VCaP (cell line): ENCODE data around the gene PLN.
A peak's percentile ranks its signal among the peaks of the same experiment; 100 is the strongest.

Source experiments
- H3K27ac ChIP-seq: fragments of 450-650 bp; 2 replicates; pipeline ENCODE4 v1.5.1; 2017
- TF ChIP-seq, protein P1 (sequence below): fragments of 450-650 bp; conservative IDR thresholded peaks from 2 replicates; pipeline ENCODE4 v1.5.1; 2017; ENCODE audit warnings: mild to moderate bottlenecking, moderate library complexity

PLN gene

DNA sequence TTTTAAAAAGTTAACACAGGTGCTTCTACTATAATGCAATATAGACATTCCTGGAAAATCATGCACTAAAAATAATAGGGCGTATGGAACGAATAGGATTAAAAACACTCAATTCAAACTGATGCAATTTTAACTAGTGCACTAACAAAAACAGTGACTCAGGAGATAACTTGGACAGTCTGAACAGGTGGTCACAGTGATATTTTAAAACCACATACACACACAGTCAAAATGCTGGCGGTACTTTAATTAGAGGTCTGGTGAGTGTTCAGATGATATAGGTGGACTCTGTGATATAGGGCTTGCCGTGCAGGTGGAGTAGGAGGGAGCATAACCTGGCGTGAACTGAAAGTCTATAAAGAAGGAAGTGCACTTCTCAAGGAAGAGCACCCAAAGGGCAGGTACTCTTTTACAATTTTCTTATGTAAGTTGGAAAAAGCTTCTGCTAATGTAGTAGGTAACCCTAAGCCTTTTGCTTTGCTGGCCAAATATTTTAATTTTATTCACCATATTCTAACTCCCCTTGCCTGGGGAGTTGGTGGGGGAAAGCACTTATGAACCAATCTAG is 41.9 kb upstream of the PLN start:
- TF ChIP-seq, protein P1, sequence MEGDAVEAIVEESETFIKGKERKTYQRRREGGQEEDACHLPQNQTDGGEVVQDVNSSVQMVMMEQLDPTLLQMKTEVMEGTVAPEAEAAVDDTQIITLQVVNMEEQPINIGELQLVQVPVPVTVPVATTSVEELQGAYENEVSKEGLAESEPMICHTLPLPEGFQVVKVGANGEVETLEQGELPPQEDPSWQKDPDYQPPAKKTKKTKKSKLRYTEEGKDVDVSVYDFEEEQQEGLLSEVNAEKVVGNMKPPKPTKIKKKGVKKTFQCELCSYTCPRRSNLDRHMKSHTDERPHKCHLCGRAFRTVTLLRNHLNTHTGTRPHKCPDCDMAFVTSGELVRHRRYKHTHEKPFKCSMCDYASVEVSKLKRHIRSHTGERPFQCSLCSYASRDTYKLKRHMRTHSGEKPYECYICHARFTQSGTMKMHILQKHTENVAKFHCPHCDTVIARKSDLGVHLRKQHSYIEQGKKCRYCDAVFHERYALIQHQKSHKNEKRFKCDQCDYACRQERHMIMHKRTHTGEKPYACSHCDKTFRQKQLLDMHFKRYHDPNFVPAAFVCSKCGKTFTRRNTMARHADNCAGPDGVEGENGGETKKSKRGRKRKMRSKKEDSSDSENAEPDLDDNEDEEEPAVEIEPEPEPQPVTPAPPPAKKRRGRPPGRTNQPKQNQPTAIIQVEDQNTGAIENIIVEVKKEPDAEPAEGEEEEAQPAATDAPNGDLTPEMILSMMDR = no peak
- no peak overlapping the region for H3K27ac ChIP-seq

DNA sequence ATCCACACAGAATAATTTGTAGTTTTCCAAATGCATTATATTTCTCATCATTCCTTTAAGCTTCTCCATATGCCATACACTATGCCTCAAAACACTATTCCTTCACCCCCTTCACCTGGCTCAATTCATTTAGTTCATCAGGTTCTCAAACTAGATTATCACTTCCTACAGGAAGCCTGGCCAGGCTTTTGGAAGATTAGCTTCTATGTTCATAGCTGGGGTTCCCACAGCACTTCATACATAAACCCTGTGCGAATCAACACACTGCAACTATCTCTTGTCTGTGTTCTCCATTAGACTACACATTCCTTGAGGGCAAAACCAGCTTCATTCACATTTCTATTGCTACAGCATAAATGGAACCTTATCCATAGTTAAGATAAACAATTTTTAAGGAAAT is 40.5 kb upstream of the PLN start:
- TF ChIP-seq, protein P1 = no peak
- no peak overlapping the region for H3K27ac ChIP-seq

DNA sequence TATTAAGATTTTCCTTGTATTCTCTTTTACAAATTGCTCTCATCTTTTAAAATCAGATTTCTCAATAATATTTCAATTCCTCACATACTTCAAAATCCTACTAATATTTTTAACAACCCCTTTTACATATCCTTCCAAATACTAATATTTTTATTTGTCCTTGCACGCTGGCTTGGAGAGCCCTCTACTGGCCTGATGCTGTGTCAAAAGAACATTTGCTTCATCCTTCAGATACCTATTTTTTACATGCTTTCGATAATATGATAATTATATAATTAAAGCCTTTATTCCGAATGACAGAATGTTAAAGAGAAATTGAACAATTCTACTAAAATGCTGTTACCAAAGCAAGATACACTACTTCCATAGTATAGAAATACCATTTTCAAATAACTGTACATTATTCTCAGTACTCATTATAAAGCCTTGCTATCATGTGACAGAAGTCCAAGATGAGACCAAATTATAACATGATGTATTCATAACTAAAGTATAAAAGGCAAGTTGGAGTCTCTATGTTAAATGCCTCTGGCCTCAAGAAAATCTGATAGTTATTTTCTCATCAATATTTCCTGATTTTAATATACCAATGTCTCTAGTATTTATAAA is 39.0 kb upstream of the PLN start:
- H3K27ac ChIP-seq = no peak overlapping the region
- TF ChIP-seq, protein P1 = peak; percentile 94

DNA sequence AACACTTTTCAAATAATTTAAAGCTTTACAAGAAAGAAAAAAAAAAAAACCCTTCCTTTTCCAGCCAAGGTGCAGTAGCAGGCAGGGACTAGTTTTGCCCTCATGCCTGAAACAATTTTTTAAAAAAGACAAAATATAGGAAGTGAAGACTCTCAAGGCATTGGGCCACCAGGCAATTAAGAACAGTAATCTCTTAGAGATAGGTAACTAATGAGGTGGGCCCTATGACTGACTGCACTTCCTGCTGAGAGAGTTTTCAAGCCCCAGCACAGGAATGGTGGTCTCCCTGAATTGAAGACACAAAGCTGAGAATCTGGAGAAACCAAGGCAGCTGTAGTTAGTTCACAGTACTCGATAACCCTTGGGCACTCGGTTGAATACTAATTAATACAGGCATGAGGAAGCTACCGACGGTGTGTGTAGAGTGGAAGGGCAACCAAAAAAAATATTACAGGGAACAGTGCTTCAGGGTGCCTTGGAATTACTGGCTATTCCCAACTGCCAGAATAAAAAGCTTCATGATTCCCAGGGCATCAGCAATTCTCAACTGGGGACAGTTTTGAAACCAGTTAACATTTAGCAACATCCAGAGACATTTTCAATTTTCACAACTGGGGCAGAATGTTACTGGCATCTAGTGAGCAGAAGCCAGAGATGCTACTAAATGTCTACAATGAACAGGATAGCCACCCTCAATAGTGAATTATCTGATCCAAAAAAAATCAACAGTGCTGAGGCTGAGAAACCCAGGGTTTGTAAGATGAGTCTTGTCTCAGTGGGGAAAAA is 36.0 kb upstream of the PLN start:
- no peak overlapping the region for H3K27ac ChIP-seq
- TF ChIP-seq, protein P1 = no peak

DNA sequence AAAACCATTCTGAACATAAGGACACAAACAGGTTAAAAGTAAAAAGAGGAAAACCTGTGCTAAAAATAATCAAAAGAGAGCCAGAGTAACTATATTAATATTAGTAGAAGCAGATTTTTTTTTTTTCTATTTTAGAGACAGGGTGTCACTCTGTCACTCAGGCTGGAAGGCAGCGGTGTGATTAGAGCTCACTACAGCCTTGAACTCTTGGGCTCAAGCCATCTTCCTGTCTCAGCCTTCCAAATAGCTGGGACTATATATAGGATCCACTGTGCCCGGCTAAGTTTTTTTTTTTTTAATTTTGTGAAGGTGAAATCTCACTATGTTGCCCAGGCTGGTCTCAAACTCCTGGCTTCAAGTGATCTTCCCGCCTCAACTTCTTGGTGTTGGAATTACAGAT is 33.4 kb upstream of the PLN start:
- H3K27ac ChIP-seq = no peak overlapping the region
- TF ChIP-seq, protein P1 = no peak

DNA sequence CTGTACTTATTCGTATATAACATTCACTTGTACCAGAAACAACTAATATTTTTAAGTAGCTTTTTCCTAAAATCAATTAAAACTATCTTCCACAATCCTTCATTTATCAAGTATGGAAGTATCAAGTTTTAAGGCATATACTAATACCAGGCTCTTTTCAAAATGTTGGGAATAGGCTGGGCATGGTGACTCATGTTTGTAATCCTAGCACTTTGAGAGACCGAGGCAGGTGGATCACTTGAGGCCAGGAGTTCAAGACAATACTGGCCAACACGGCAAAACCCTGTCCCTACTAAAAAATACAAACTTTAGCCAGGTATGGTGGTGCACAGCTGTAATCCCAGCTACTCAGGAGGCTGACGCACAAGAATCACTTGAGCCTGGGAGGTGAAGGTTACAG is 25.7 kb upstream of the PLN start:
- TF ChIP-seq, protein P1 = no peak

DNA sequence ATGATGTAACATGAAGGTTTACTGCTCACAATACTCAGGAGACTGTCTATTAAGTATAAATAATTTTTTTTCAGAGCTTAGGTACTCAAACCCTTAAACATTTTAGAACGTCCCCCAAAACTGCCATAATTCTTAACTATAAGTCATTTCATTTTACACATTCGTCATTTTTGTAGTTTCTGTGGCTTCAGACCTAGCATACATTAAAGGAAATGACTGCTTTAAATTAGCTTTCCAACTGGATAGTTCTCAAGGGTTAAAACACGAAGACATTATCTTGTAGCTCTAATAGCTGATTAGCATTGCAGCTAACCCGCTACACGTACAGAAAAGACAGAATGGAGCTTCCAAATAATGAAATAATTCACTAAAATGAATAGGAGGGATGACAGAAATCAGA is 24.9 kb upstream of the PLN start:
- no peak overlapping the region for H3K27ac ChIP-seq
- TF ChIP-seq, protein P1 = no peak

More for the DNA sequence above, 25.7 kb upstream of the PLN start:
- no peak overlapping the region for H3K27ac ChIP-seq
